Measurements from ENCODE around the gene KLC1.

Gene KLC1

GRCh38 chr14:103705118-103705503, 76.1 kb downstream of the KLC1 start:
- DNase-seq (ENCODE audit: low spot score), result no peak

GRCh38 chr14:103705504-103706284, 76.7 kb downstream of the KLC1 start:
- no peak for DNase-seq (ENCODE audit: low spot score)

GRCh38 chr14:103706551-103707328, 77.7 kb downstream of the KLC1 start:
- no peak for DNase-seq (ENCODE audit: low spot score)

- DNase-seq (ENCODE audit: low spot score), result no peak
Observed at GRCh38 chr14:103707329-103708263, 78.6 kb downstream of the KLC1 start.

- no peak for DNase-seq (ENCODE audit: low spot score)
Observed at GRCh38 chr14:103708750-103709187, 79.8 kb downstream of the KLC1 start.

- no peak for DNase-seq (ENCODE audit: low spot score)
Observed at GRCh38 chr14:103709814-103710213, 80.8 kb downstream of the KLC1 start.

- no peak for DNase-seq (ENCODE audit: low spot score)
Observed at GRCh38 chr14:103710771-103711377, 81.9 kb downstream of the KLC1 start.

GRCh38 chr14:103711516-103712431, 82.8 kb downstream of the KLC1 start:
- no peak for DNase-seq (ENCODE audit: low spot score)

- DNase-seq (ENCODE audit: low spot score), result no peak
Observed at GRCh38 chr14:103712633-103713247, 83.7 kb downstream of the KLC1 start.

- DNase-seq (ENCODE audit: low spot score), result no peak
Observed at GRCh38 chr14:103713304-103714062, 84.5 kb downstream of the KLC1 start.

- no peak for DNase-seq (ENCODE audit: low spot score)
Observed at GRCh38 chr14:103714063-103714724, 85.2 kb downstream of the KLC1 start.

- peak; percentile 100 for DNase-seq (ENCODE audit: low spot score)
Observed at GRCh38 chr14:103715052-103716000, 86.3 kb downstream of the KLC1 start, which contains the start of the genes XRCC3 and ZFYVE21. TSS of gene XRCC3 (minus strand) at chr14:103715451. CDS start at chr14:103711087, 4,364 bp downstream. TSS of gene ZFYVE21 (plus strand) at chr14:103715810. CDS start at chr14:103715842, 32 bp downstream.

- peak; percentile 80 for DNase-seq (ENCODE audit: low spot score)
Observed at GRCh38 chr14:103716091-103716801, 87.2 kb downstream of the KLC1 start.

- DNase-seq (ENCODE audit: low spot score), result no peak
Observed at GRCh38 chr14:103716899-103717411, 87.9 kb downstream of the KLC1 start.

GRCh38 chr14:103718572-103718971, 89.6 kb downstream of the KLC1 start:
- peak; percentile 53 for DNase-seq (ENCODE audit: low spot score)

GRCh38 chr14:103719751-103720150, 90.7 kb downstream of the KLC1 start:
- no peak for DNase-seq (ENCODE audit: low spot score)

Data from AG08396 (cell line).